H9 (cell line): ENCODE data around the gene SH3PXD2B. TPM values are rescaled to one million over a fixed set of nuclear protein-coding genes. Genes with fewer than 3 reads are reported as not detected.

Source experiments
- DNase-seq: peaks from one replicate; pipeline ENCODE4 v3.0.0-alpha.2; 2017
- H2AFZ ChIP-seq: one replicate; pipeline ENCODE4 v1.6.1; 2013; ENCODE audit warnings: mild to moderate bottlenecking, low read length, control low read depth, moderate library complexity
- H2AK5ac ChIP-seq: 2 replicates; pipeline ENCODE4 v1.6.1; 2013; ENCODE audit warnings: low read length, control low read depth, mixed read lengths; ENCODE audit not compliant: insufficient read length
- H2BK120ac ChIP-seq: one replicate; pipeline ENCODE4 v1.6.1; 2013; ENCODE audit warnings: low read depth, mild to moderate bottlenecking, low read length, control low read depth, inconsistent platforms; ENCODE audit not compliant: poor library complexity, severe bottlenecking
- H2BK12ac ChIP-seq: 2 replicates; pipeline ENCODE4 v1.6.1; 2013; ENCODE audit warnings: low read length, control low read depth, mixed read lengths, low read depth; ENCODE audit not compliant: insufficient read length
- H2BK15ac ChIP-seq: 2 replicates; pipeline ENCODE4 v1.6.1; 2013; ENCODE audit warnings: low read depth, low read length, control low read depth
- H2BK20ac ChIP-seq: one replicate; pipeline ENCODE4 v1.6.1; 2013; ENCODE audit warnings: low read depth, mild to moderate bottlenecking, low read length, control low read depth, inconsistent platforms; ENCODE audit not compliant: poor library complexity, severe bottlenecking
- H2BK5ac ChIP-seq: 2 replicates; pipeline ENCODE4 v1.6.1; 2013; ENCODE audit warnings: low read length, control low read depth, mixed read lengths; ENCODE audit not compliant: insufficient read length
- H3K14ac ChIP-seq: 2 replicates; pipeline ENCODE4 v1.6.1; 2013; ENCODE audit warnings: low read length, control low read depth; ENCODE audit not compliant: insufficient read depth
- H3K18ac ChIP-seq: 2 replicates; pipeline ENCODE4 v1.6.1; 2013; ENCODE audit warnings: low read depth, mild to moderate bottlenecking, mixed read lengths, low read length, control low read depth; ENCODE audit not compliant: insufficient read length
- H3K23ac ChIP-seq: 2 replicates; pipeline ENCODE4 v1.6.1; 2013; ENCODE audit warnings: low read length, control low read depth, mixed read lengths, low read depth; ENCODE audit not compliant: insufficient read length
- H3K23me2 ChIP-seq: 2 replicates; pipeline ENCODE4 v1.6.1; 2013; ENCODE audit warnings: low read depth, mild to moderate bottlenecking, mixed read lengths, low read length, control low read depth; ENCODE audit not compliant: insufficient read length, poor library complexity, severe bottlenecking
- H3K27ac ChIP-seq: 2 replicates; pipeline ENCODE4 v1.5.1; 2013; ENCODE audit warnings: low read length, control low read depth, mixed read lengths, low read depth; ENCODE audit not compliant: insufficient read length
- H3K27me3 ChIP-seq: 2 replicates; pipeline ENCODE4 v1.6.1; 2013; ENCODE audit warnings: low read length, control low read depth, inconsistent platforms; ENCODE audit not compliant: insufficient read depth
- H3K4ac ChIP-seq: 2 replicates; pipeline ENCODE4 v1.6.1; 2013; ENCODE audit warnings: low read depth, mild to moderate bottlenecking, control low read depth, inconsistent platforms, low read length, moderate library complexity
- H3K4me1 ChIP-seq: 2 replicates; pipeline ENCODE4 v1.6.1; 2013; ENCODE audit warnings: low read length, control low read depth, inconsistent platforms; ENCODE audit not compliant: insufficient read depth
- H3K4me2 ChIP-seq: 2 replicates; pipeline ENCODE4 v1.6.1; 2013; ENCODE audit warnings: low read length, control low read depth, mixed read lengths; ENCODE audit not compliant: insufficient read length, insufficient read depth
- H3K56ac ChIP-seq: 2 replicates; pipeline ENCODE4 v1.6.1; 2013; ENCODE audit warnings: low read depth, mild to moderate bottlenecking, mixed read lengths, low read length, control low read depth; ENCODE audit not compliant: insufficient read length
- H3K79me1 ChIP-seq: 2 replicates; pipeline ENCODE4 v1.6.1; 2013; ENCODE audit warnings: low read depth, mild to moderate bottlenecking, moderate library complexity, low read length, control low read depth, inconsistent platforms; ENCODE audit not compliant: insufficient read depth, poor library complexity, severe bottlenecking
- H3K79me2 ChIP-seq: 2 replicates; pipeline ENCODE4 v1.6.1; 2013; ENCODE audit warnings: low read length, control low read depth, inconsistent platforms; ENCODE audit not compliant: insufficient read depth
- H3K9ac ChIP-seq: 2 replicates; pipeline ENCODE4 v1.6.1; 2013; ENCODE audit warnings: low read length, control low read depth, mixed read lengths; ENCODE audit not compliant: insufficient read length; ENCODE audit errors: extremely low read depth
- H3K9me3 ChIP-seq: one replicate; pipeline ENCODE4 v1.6.1; 2013; ENCODE audit warnings: low read depth, low read length, inconsistent platforms; ENCODE audit not compliant: control insufficient read depth
- H3T11ph ChIP-seq: one replicate; pipeline ENCODE4 v1.6.1; 2013; ENCODE audit warnings: mild to moderate bottlenecking, low read length, control low read depth, inconsistent platforms
- H4K20me1 ChIP-seq: one replicate; pipeline ENCODE4 v1.6.1; 2013; ENCODE audit not compliant: control insufficient read depth, insufficient read length, insufficient read depth
- H4K5ac ChIP-seq: 2 replicates; pipeline ENCODE4 v1.6.1; 2013; ENCODE audit warnings: low read depth, mild to moderate bottlenecking, mixed read lengths, low read length, control low read depth; ENCODE audit not compliant: insufficient read length
- H4K8ac ChIP-seq: replicated peaks from 2 replicates; pipeline ENCODE4 v1.6.1; 2013; ENCODE audit warnings: low read length, control low read depth, mixed read lengths, low read depth; ENCODE audit not compliant: insufficient read length
- H4K91ac ChIP-seq: 2 replicates; pipeline ENCODE4 v1.6.1; 2013; ENCODE audit warnings: low read depth, mild to moderate bottlenecking, moderate library complexity, mixed read lengths, low read length, control low read depth; ENCODE audit not compliant: insufficient read length
- H3K27ac Mint-ChIP-seq, 3 experiments: 2 replicates in 2 of 3; 3 replicates in 1 of 3; pipeline ENCODE4 v1.8.0; 2020 to 2021; ENCODE audit warnings: mixed read lengths in 3 of 3, mild to moderate bottlenecking in 1 of 3, moderate library complexity in 1 of 3
- H3K27me3 Mint-ChIP-seq: 2 replicates; pipeline ENCODE4 v1.8.0; 2021; ENCODE audit warnings: low read depth, mild to moderate bottlenecking, moderate library complexity, mixed read lengths
- H3K36me3 Mint-ChIP-seq, 3 experiments: 2 replicates in 2 of 3; 3 replicates in 1 of 3; pipeline ENCODE4 v1.8.0; 2020 to 2021; ENCODE audit warnings: low read depth in 3 of 3, mixed read lengths in 3 of 3; ENCODE audit not compliant: insufficient read depth in 1 of 3
- H3K4me1 Mint-ChIP-seq, 2 experiments: 2 replicates each; pipeline ENCODE4 v1.8.0; 2020; ENCODE audit warnings: mixed read lengths in 2 of 2
- H3K4me3 Mint-ChIP-seq, 2 experiments: 2 replicates in 1 of 2; 3 replicates in 1 of 2; pipeline ENCODE4 v1.8.0; 2020 to 2021; ENCODE audit warnings: mild to moderate bottlenecking in 2 of 2, mixed read lengths in 2 of 2, moderate library complexity in 1 of 2
- H3K9me3 Mint-ChIP-seq, 2 experiments: 2 replicates in 1 of 2; 3 replicates in 1 of 2; pipeline ENCODE4 v1.8.0; 2020; ENCODE audit warnings: mild to moderate bottlenecking in 2 of 2, mixed read lengths in 2 of 2, moderate library complexity in 1 of 2
- CTCF ChIP-seq: fragments of 200-600 bp; sonication (generic); conservative IDR thresholded peaks from 3 replicates; pipeline ENCODE4 v1.8.0; 2021; ENCODE audit warnings: antibody characterized with exemption, mild to moderate bottlenecking
- WGBS: extraction: QIAGEN DNeasy Blood & Tissue Kit; methylation state at CpG from one replicate; pipeline ENCODE4 v1.1.7; 2013; ENCODE audit warnings: missing lambda C conversion rate, low lambda C conversion rate, mixed read lengths; ENCODE audit not compliant: insufficient read length; ENCODE audit errors: extremely low coverage; 5-methylcytosine and 5-hydroxymethylcytosine counted together
- total RNA-seq: library from RNA; stranded (reverse); gene quantifications from 2 replicates; pipeline ENCODE4 v1.2.1, GENCODE V29; 2021

SH3PXD2B gene
- total RNA-seq, 1 experiment from 2014 or later = 49.0 TPM

GRCh38 chr5:172433071-172433470 is 21.3 kb downstream of the SH3PXD2B start:
- Histone ChIP-seq H3K56ac (no peak overlapping the region), H3K9ac (no peak overlapping the region), H3K9me3 (no peaks in the 10 kb centered on the region), H2AFZ (no peak overlapping the region), H3T11ph (no peak overlapping the region), H4K5ac (no peak overlapping the region), H3K79me2 (0 out of 2 replicates have a peak, but pooled peaks cover 2% of the 10 kb centered on the region), H3K18ac (no peak overlapping the region), H3K79me1 (peaks cover 3% of the 10 kb centered on the region), H2BK20ac (no peak overlapping the region), H4K8ac (no peak overlapping the region), H4K20me1 (peaks cover 3% of the 10 kb centered on the region), H3K4ac (no peak overlapping the region), H2BK15ac (no peak overlapping the region), H3K14ac (no peak overlapping the region), H2BK5ac (no peak overlapping the region), H2BK12ac (no peak overlapping the region), H4K91ac (no peak overlapping the region), H3K4me1 (no peaks in the 10 kb centered on the region), H3K27me3 (no peaks in the 10 kb centered on the region), H3K23ac (no peak overlapping the region), H3K23me2 (no peaks in the 10 kb centered on the region), H3K4me2 (no peak overlapping the region), H2AK5ac (no peak overlapping the region), H2BK120ac (no peak overlapping the region), H3K27ac (no peak overlapping the region)
- Mint-ChIP-seq H3K36me3 (peaks cover 0 to 17% (median 6%) of the 10 kb centered on the region in 3 experiments; a peak in 4 of 7 replicates), H3K27me3 (no peaks in the 10 kb centered on the region), H3K27ac (no peak overlapping the region), H3K9me3 (no peaks in the 10 kb centered on the region), H3K4me1 (peaks cover 2 to 7% of the 10 kb centered on the region in 2 experiments; a peak in 1 of 4 replicates), H3K4me3 (no peak overlapping the region)
- TF ChIP-seq CTCF = no peak
- no CpG with 5 or more reads among the region's 3 CpGs for WGBS
- DNase-seq = no peak
